Vagina (tissue), 2 donors: ENCODE data around the gene DNAJC11.
"Not testable (repeated sequence)": the region's sequence is repeated elsewhere in the genome, so short reads cannot be mapped to it uniquely, and the experiment has no call there.

Source experiments
- POLR2A ChIP-seq, 2 donors: fragments of 450-650 bp; IDR thresholded peaks; one replicate each; pipeline ENCODE4 v1.6.1; 2017; ENCODE audit warnings: antibody characterized with exemption in 2 of 2, mild to moderate bottlenecking in 2 of 2, moderate library complexity in 2 of 2
- TF ChIP-seq, protein P1 (sequence below), 3 experiments: fragments of 450-650 bp in 2 of 3; fragments of 200-600 bp in 1 of 3; sonication (generic) in 1 of 3; IDR thresholded peaks; one replicate each; pipeline ENCODE4 v1.5.1; 2017 to 2019; ENCODE audit warnings: antibody characterized with exemption in 3 of 3, mild to moderate bottlenecking in 2 of 3, moderate library complexity in 2 of 3

GRCh38 chr1:6699915-6700314 is 1.7 kb downstream of the DNAJC11 start:
- TF ChIP-seq POLR2A (IDR thresholded peaks at IDR 0.05): not testable (repeated sequence)
- TF ChIP-seq, protein P1, sequence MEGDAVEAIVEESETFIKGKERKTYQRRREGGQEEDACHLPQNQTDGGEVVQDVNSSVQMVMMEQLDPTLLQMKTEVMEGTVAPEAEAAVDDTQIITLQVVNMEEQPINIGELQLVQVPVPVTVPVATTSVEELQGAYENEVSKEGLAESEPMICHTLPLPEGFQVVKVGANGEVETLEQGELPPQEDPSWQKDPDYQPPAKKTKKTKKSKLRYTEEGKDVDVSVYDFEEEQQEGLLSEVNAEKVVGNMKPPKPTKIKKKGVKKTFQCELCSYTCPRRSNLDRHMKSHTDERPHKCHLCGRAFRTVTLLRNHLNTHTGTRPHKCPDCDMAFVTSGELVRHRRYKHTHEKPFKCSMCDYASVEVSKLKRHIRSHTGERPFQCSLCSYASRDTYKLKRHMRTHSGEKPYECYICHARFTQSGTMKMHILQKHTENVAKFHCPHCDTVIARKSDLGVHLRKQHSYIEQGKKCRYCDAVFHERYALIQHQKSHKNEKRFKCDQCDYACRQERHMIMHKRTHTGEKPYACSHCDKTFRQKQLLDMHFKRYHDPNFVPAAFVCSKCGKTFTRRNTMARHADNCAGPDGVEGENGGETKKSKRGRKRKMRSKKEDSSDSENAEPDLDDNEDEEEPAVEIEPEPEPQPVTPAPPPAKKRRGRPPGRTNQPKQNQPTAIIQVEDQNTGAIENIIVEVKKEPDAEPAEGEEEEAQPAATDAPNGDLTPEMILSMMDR (IDR thresholded peaks at IDR 0.05): not testable (repeated sequence)
